Activated T-helper 1 cell treated with anti-CD3 and anti-CD28 coated beads, Interleukin-2, amount 50 U/mL, for 16 hours (primary cell): ENCODE results near the gene CTSG.
"Not testable (repeated sequence)": the region's sequence is repeated elsewhere in the genome, so short reads cannot be mapped to it uniquely, and the experiment has no call there.

ENCODE experiments used
- DNase-seq, 2 donors: peaks; one replicate each; pipeline ENCODE4 v3.0.0-alpha.2; 2020; ENCODE audit warnings: low read depth in 1 of 2, low spot score in 1 of 2

The CTSG gene

GRCh38 chr14:24576182-24576581, at the start of gene CTSG:
Gene CTSG, minus strand, starts transcription at chr14:24576250. Its CDS starts 27 bp downstream, at chr14:24576223.
- DNase-seq: no peak

- no peak for DNase-seq
These were observed 37.7 kb upstream of the CTSG start for GRCh38 chr14:24613747-24614146.

- DNase-seq: no peak
These were observed 37.2 kb upstream of the CTSG start for GRCh38 chr14:24613241-24613640.

GRCh38 chr14:24612196-24612595, 36.1 kb upstream of the CTSG start:
- no peak for DNase-seq

- DNase-seq: no peak
These were observed 33.8 kb upstream of the CTSG start, which contains the start of gene GZMH for GRCh38 chr14:24609655-24610344. Gene GZMH, minus strand, starts transcription at chr14:24609685. Its CDS starts 72 bp downstream, at chr14:24609613.

GRCh38 chr14:24607635-24608514, 31.8 kb upstream of the CTSG start:
- no peak for DNase-seq

GRCh38 chr14:24607081-24607480, 31.0 kb upstream of the CTSG start:
- no peak for DNase-seq

GRCh38 chr14:24606297-24606696, 30.2 kb upstream of the CTSG start:
- no peak for DNase-seq

- peak; percentile 32 to 35 for DNase-seq
These were observed 29.6 kb upstream of the CTSG start for GRCh38 chr14:24605435-24606190.

- no peak for DNase-seq
These were observed 21.4 kb upstream of the CTSG start for GRCh38 chr14:24597403-24597802.

GRCh38 chr14:24595073-24595808, 19.2 kb upstream of the CTSG start:
- no peak for DNase-seq

GRCh38 chr14:24591004-24591403, 15.0 kb upstream of the CTSG start:
- not testable (repeated sequence) for DNase-seq

GRCh38 chr14:24584402-24584801, 8.4 kb upstream of the CTSG start:
- DNase-seq: not testable (repeated sequence)

- no peak for DNase-seq
These were observed 2.5 kb upstream of the CTSG start for GRCh38 chr14:24578558-24578957.

GRCh38 chr14:24576771-24577170, 721 bp upstream of the CTSG start:
- DNase-seq: no peak

GRCh38 chr14:24574206-24574774, 1.8 kb downstream of the CTSG start:
- no peak for DNase-seq

GRCh38 chr14:24566318-24566717, 9.7 kb downstream of the CTSG start:
- DNase-seq: no peak

- no peak for DNase-seq
These were observed 10.3 kb downstream of the CTSG start for GRCh38 chr14:24565766-24566165.

- no peak for DNase-seq
These were observed 12.5 kb downstream of the CTSG start for GRCh38 chr14:24563505-24563904.

- no peak for DNase-seq
These were observed 19.3 kb downstream of the CTSG start for GRCh38 chr14:24556756-24557155.
